SU-DHL-6 (cell line): Measurements from ENCODE around the gene APOM.

Source experiments
- H2AFZ ChIP-seq: fragments of 200-600 bp; sonication (generic); 2 replicates; pipeline ENCODE4 v1.6.1; 2014; ENCODE audit warnings: low read depth, mild to moderate bottlenecking, moderate library complexity, mixed read lengths, antibody characterized with exemption, low read length; ENCODE audit not compliant: severe bottlenecking
- H3F3A ChIP-seq: fragments of 200-600 bp; shearing (Covaris generic); 2 replicates; pipeline ENCODE4 v1.6.0; 2016; ENCODE audit warnings: antibody characterized with exemption, mild to moderate bottlenecking; ENCODE audit not compliant: insufficient read depth
- H3K27ac ChIP-seq: fragments of 200-600 bp; sonication (generic); 2 replicates; pipeline ENCODE4 v1.5.1; 2016; ENCODE audit warnings: low read depth, mild to moderate bottlenecking, low read length, moderate library complexity, mixed read lengths
- H3K27me3 ChIP-seq: fragments of 200-600 bp; sonication (generic), shearing (Covaris generic); 2 replicates; pipeline ENCODE4 v1.6.0; 2014; ENCODE audit warnings: mild to moderate bottlenecking, low read length
- H3K36me3 ChIP-seq: fragments of 200-600 bp; sonication (generic); 2 replicates; pipeline ENCODE4 v1.6.1; 2014; ENCODE audit warnings: mild to moderate bottlenecking, low read length, mixed read lengths
- H3K4me2 ChIP-seq: fragments of 300-600, 200-600 bp; shearing (Covaris generic), sonication (generic); 2 replicates; pipeline ENCODE4 v1.6.0; 2014; ENCODE audit warnings: low read length, low read depth, mild to moderate bottlenecking; ENCODE audit not compliant: poor library complexity, severe bottlenecking
- H3K4me3 ChIP-seq: fragments of 200-600 bp; sonication (generic); 2 replicates; pipeline ENCODE4 v1.5.1; 2014; ENCODE audit warnings: antibody characterized with exemption, low read length, mild to moderate bottlenecking, mixed read lengths; ENCODE audit not compliant: insufficient read depth, poor library complexity, severe bottlenecking
- H3K79me2 ChIP-seq: fragments of 200-600 bp; sonication (generic); 2 replicates; pipeline ENCODE4 v1.6.1; 2014; ENCODE audit warnings: mild to moderate bottlenecking, low read length, moderate library complexity; ENCODE audit not compliant: insufficient read depth
- H3K9ac ChIP-seq: fragments of 200-600 bp; sonication (generic); 2 replicates; pipeline ENCODE4 v1.7.0; 2014; ENCODE audit warnings: mild to moderate bottlenecking, low read length
- H3K9me2 ChIP-seq: fragments of 200-600 bp; sonication (generic); replicated peaks from 2 replicates; pipeline ENCODE4 v1.6.1; 2014; ENCODE audit warnings: low read length; ENCODE audit not compliant: insufficient read depth
- H3K9me3 ChIP-seq: fragments of 200-600 bp; sonication (generic); 2 replicates; pipeline ENCODE4 v1.6.1; 2014; ENCODE audit warnings: low read length, mixed read lengths; ENCODE audit not compliant: insufficient read depth
- H4K20me1 ChIP-seq: fragments of 200-600 bp; sonication (generic); 2 replicates; pipeline ENCODE4 v1.6.1; 2014; ENCODE audit warnings: low read depth, mild to moderate bottlenecking, antibody characterized with exemption, low read length, moderate library complexity, mixed read lengths
- EZH2phosphoT487 ChIP-seq: fragments of 200-600 bp; sonication (generic), shearing (Covaris generic); conservative IDR thresholded peaks from 2 replicates; pipeline ENCODE4 v1.6.1; 2018; ENCODE audit warnings: mild to moderate bottlenecking, antibody characterized with exemption, low read length, moderate library complexity, mixed read lengths
- TF ChIP-seq, protein P1 (sequence below): fragments of 200-600 bp; sonication (generic); IDR thresholded peaks from one replicate; pipeline ENCODE4 v1.5.1; 2017; ENCODE audit warnings: antibody characterized with exemption, mild to moderate bottlenecking, low read length, moderate library complexity; ENCODE audit not compliant: insufficient read depth, poor library complexity, severe bottlenecking

APOM gene

DNA sequence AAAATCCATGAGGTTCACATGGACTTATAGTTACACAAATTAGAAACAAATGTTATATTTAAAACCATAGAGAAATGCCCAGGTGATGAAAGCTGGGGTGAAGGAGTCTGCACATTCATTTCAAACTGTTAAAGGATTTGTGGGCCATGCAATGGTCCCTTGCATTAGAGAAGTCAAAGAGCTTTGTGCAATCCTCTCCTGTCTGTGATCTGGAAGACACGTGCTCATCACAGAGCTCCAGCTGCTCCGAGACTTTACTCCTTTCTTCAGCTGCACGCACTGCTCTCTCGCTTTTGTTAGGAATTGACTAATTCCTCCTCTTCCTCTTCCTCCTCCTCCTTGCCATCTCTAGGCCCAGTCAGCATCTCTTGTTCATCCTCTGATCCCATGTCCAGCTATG is 44.7 kb upstream of the APOM start:
- TF ChIP-seq EZH2phosphoT487: no peak
- TF ChIP-seq, protein P1, sequence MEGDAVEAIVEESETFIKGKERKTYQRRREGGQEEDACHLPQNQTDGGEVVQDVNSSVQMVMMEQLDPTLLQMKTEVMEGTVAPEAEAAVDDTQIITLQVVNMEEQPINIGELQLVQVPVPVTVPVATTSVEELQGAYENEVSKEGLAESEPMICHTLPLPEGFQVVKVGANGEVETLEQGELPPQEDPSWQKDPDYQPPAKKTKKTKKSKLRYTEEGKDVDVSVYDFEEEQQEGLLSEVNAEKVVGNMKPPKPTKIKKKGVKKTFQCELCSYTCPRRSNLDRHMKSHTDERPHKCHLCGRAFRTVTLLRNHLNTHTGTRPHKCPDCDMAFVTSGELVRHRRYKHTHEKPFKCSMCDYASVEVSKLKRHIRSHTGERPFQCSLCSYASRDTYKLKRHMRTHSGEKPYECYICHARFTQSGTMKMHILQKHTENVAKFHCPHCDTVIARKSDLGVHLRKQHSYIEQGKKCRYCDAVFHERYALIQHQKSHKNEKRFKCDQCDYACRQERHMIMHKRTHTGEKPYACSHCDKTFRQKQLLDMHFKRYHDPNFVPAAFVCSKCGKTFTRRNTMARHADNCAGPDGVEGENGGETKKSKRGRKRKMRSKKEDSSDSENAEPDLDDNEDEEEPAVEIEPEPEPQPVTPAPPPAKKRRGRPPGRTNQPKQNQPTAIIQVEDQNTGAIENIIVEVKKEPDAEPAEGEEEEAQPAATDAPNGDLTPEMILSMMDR: no peak
- Histone ChIP-seq H3K9me3 (no peaks in the 10 kb centered on the region), H3F3A (0 out of 2 replicates have a peak, but pooled peaks cover 4% of the 10 kb centered on the region), H3K4me2 (no peak overlapping the region), H3K27ac (no peak overlapping the region), H4K20me1 (no peaks in the 10 kb centered on the region), H3K79me2 (no peaks in the 10 kb centered on the region), H3K9me2 (no peaks in the 10 kb centered on the region), H3K4me3 (no peak overlapping the region), H2AFZ (no peak overlapping the region), H3K27me3 (no peaks in the 10 kb centered on the region), H3K9ac (no peak overlapping the region), H3K36me3 (no peaks in the 10 kb centered on the region)

DNA sequence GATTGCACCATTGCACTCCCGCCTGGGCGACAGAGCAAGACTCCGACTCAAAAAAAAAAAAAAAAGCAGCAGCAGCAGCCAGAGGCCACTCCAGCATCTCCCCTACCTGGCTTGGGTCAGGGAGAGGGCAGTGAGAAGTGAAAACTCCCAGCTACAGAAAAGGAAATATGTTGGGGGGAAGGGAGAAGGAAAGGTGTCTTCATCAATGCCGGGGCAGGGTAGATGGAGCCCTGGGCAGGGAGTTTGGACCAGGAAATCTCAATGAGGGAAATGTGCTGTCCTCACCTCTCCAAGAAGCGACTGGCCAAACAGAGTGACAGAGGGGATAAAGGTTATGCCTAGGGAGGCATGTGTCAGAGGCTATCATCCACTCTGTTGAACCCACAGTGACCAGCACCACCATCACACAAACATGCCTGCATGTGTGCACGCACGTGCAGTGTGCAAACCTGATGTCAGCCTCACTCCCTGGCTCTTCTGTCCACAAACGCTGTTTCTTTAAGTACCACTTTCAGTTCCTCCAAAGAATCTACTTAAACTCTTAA is 41.5 kb upstream of the APOM start:
- Histone ChIP-seq H3K9ac (no peak overlapping the region), H3K4me2 (no peak overlapping the region), H2AFZ (no peak overlapping the region)

DNA sequence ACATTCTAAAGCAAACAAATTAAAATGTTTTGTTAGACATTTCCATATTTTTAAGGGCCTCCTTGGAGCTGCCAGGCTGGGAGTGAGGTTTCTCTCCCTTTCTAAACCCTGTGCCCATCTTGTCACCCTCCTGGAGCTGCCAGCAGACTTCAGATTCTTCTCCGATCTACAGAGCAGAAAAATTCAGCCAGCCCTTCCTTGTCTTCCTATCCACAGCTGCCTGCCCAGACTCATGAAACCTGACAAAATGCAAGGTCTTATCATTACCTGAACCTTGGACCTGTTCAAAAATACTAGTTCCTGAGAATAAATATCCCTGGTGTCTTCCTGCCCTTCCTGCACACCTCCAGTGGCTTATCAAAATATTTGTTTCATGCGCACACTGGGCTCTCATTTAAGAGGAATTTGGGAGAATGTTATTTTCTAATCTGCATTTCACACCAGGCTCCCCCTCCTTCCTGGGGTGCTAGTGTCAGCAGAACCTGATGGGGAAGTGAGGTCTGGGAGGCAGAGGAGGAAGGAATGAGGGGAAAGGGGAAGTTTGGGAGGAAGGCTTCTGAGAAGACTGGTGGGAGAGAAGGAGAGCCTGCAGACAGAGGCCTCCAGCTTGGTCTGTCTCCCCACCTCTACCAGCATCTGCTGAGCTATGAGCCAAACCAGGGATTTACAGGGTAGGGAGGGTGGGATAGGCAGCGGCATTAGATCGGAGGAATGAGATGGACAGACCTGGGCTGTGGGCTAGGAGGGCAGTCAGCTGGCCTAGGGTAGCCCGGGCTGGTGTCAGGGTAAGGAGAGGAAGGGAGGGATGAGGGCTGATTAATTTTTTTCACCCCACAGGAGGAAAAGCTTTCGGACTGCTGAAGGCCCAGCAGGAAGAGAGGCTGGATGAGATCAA is 40.8 kb upstream of the APOM start, which contains the start of gene AIF1:
AIF1 (plus strand) TSS at position 551 of the 895 bp plus-strand sequence; CDS start at position 647, 96 bp downstream.
- no peaks in the 10 kb centered on the region for H3K79me2 ChIP-seq
- no peaks in the 10 kb centered on the region for H3K9me2 ChIP-seq
- no peak within 1 kb of the TSS for H3K27ac ChIP-seq
- TF ChIP-seq, protein P1: no peak
- TF ChIP-seq EZH2phosphoT487: no peak
- no peak within 1 kb of the TSS for H3K9ac ChIP-seq
- H3F3A ChIP-seq: peaks cover 15% of the 10 kb centered on the region
- no peaks in the 10 kb centered on the region for H4K20me1 ChIP-seq
- H2AFZ ChIP-seq: no peak within 1 kb of the TSS
- no peaks in the 10 kb centered on the region for H3K9me3 ChIP-seq
- no peak within 1 kb of the TSS for H3K4me2 ChIP-seq
- H3K4me3 ChIP-seq: no peak within 1 kb of the TSS
- no peaks in the 10 kb centered on the region for H3K27me3 ChIP-seq
- no peaks in the 10 kb centered on the region for H3K36me3 ChIP-seq

More for the DNA sequence above, 41.5 kb upstream of the APOM start:
- no peak for TF ChIP-seq EZH2phosphoT487
- TF ChIP-seq, protein P1: no peak
- no peaks in the 10 kb centered on the region for H3K36me3 ChIP-seq
- H3F3A ChIP-seq: 0 out of 2 replicates have a peak, but pooled peaks cover 10% of the 10 kb centered on the region
- H3K4me3 ChIP-seq: no peak overlapping the region
- no peaks in the 10 kb centered on the region for H3K9me2 ChIP-seq
- H3K79me2 ChIP-seq: no peaks in the 10 kb centered on the region
- no peaks in the 10 kb centered on the region for H3K9me3 ChIP-seq
- H4K20me1 ChIP-seq: no peaks in the 10 kb centered on the region
- H3K27ac ChIP-seq: no peak overlapping the region
- no peaks in the 10 kb centered on the region for H3K27me3 ChIP-seq
